GM23248 (cell line): Measurements from ENCODE around the gene MITF. TPM values are rescaled to one million over a fixed set of nuclear protein-coding genes. Genes with fewer than 3 reads are reported as not detected.

ENCODE experiments used
- DNase-seq: peaks from one replicate; pipeline ENCODE4 v3.0.0-alpha.2; 2015
- H2AFZ ChIP-seq: fragments of 200-600 bp; sonication (generic); 2 replicates; pipeline ENCODE4 v1.6.1; 2016; ENCODE audit warnings: antibody characterized with exemption
- H3F3A ChIP-seq: fragments of 200-600 bp; sonication (generic); 2 replicates; pipeline ENCODE4 v1.6.1; 2016; ENCODE audit warnings: mild to moderate bottlenecking, antibody characterized with exemption, mixed run types; ENCODE audit not compliant: insufficient read depth
- H3K27ac ChIP-seq: fragments of 200-600 bp; sonication (generic); 2 replicates; pipeline ENCODE4 v1.5.1; 2016; ENCODE audit warnings: mild to moderate bottlenecking
- H3K27me3 ChIP-seq: fragments of 200-600 bp; sonication (generic); replicated peaks from 2 replicates; pipeline ENCODE4 v1.6.1; 2016; ENCODE audit warnings: mild to moderate bottlenecking; ENCODE audit not compliant: insufficient read depth
- H3K36me3 ChIP-seq: fragments of 200-600 bp; sonication (generic); 2 replicates; pipeline ENCODE4 v1.6.1; 2016; ENCODE audit warnings: low read depth, mild to moderate bottlenecking
- H3K4me1 ChIP-seq: fragments of 200-600 bp; sonication (generic); 2 replicates; pipeline ENCODE4 v1.6.1; 2016; ENCODE audit warnings: mild to moderate bottlenecking; ENCODE audit not compliant: insufficient read depth
- H3K4me2 ChIP-seq: fragments of 200-600 bp; sonication (generic); one replicate; pipeline ENCODE4 v1.6.1; 2016; ENCODE audit warnings: mild to moderate bottlenecking; ENCODE audit not compliant: unreplicated experiment
- H3K4me3 ChIP-seq: fragments of 200-600 bp; sonication (generic); 2 replicates; pipeline ENCODE4 v1.5.1; 2016; ENCODE audit warnings: mild to moderate bottlenecking
- H3K79me2 ChIP-seq: fragments of 200-600 bp; sonication (generic); 2 replicates; pipeline ENCODE4 v1.6.1; 2016; ENCODE audit warnings: mild to moderate bottlenecking; ENCODE audit not compliant: insufficient read depth
- H3K9ac ChIP-seq: fragments of 200-600 bp; sonication (generic); 2 replicates; pipeline ENCODE4 v1.6.1; 2016; ENCODE audit warnings: mild to moderate bottlenecking
- H3K9me2 ChIP-seq: fragments of 200-600 bp; sonication (generic); 2 replicates; pipeline ENCODE4 v1.6.1; 2016; ENCODE audit warnings: mixed run types, mild to moderate bottlenecking, moderate library complexity; ENCODE audit not compliant: insufficient read depth
- H3K9me3 ChIP-seq: fragments of 200-600 bp; sonication (generic); one replicate; pipeline ENCODE4 v1.6.1; 2017; ENCODE audit warnings: low read depth
- H4K20me1 ChIP-seq: fragments of 200-600 bp; sonication (generic); 2 replicates; pipeline ENCODE4 v1.6.0; 2016; ENCODE audit not compliant: insufficient read depth
- EZH2 ChIP-seq: fragments of 200-600 bp; sonication (generic); IDR thresholded peaks from 2 replicates; pipeline ENCODE4 v1.6.1; 2018; ENCODE audit warnings: antibody characterized with exemption, mild to moderate bottlenecking; ENCODE audit not compliant: insufficient read depth, poor library complexity, severe bottlenecking
- EZH2phosphoT487 ChIP-seq: fragments of 200-600 bp; sonication (generic); IDR thresholded peaks from 2 replicates; pipeline ENCODE4 v1.6.1; 2018; ENCODE audit warnings: antibody characterized with exemption, moderate library complexity, mild to moderate bottlenecking, low read depth; ENCODE audit not compliant: insufficient read depth
- WGBS, 2 experiments: methylation state at CpG; one replicate each; pipeline ENCODE4 v1.1.6; 2015 to 2017; ENCODE audit warnings: low lambda C conversion rate in 2 of 2, low coverage in 1 of 2; ENCODE audit errors: missing lambda C conversion rate in 2 of 2; 5-methylcytosine and 5-hydroxymethylcytosine counted together
- in situ Hi-C: fragments of 300-500 bp; cut with MboI; formaldehyde crosslinking; loops from 2 replicates; pipeline ENCODE4 v1.15.0; 2020
- polyA plus RNA-seq: library from polyadenylated mRNA; unstranded; fragments of >200 nt; fragmentation: Nextera tagmentation; extraction: Ambion mirVana; gene quantifications from 2 replicates; pipeline ENCODE4 v1.2.1, GENCODE V29; 2016
- total RNA-seq: library from RNA; depleted of rRNA; stranded (reverse); fragments of >200 nt; shearing (Covaris generic); gene quantifications from 2 replicates; pipeline ENCODE4 v1.2.3, GENCODE V29; 2014

Gene MITF
- total and polyA plus RNA-seq, 2 experiments from 2014 or later, result 0.86 to 2.0 TPM

DNA sequence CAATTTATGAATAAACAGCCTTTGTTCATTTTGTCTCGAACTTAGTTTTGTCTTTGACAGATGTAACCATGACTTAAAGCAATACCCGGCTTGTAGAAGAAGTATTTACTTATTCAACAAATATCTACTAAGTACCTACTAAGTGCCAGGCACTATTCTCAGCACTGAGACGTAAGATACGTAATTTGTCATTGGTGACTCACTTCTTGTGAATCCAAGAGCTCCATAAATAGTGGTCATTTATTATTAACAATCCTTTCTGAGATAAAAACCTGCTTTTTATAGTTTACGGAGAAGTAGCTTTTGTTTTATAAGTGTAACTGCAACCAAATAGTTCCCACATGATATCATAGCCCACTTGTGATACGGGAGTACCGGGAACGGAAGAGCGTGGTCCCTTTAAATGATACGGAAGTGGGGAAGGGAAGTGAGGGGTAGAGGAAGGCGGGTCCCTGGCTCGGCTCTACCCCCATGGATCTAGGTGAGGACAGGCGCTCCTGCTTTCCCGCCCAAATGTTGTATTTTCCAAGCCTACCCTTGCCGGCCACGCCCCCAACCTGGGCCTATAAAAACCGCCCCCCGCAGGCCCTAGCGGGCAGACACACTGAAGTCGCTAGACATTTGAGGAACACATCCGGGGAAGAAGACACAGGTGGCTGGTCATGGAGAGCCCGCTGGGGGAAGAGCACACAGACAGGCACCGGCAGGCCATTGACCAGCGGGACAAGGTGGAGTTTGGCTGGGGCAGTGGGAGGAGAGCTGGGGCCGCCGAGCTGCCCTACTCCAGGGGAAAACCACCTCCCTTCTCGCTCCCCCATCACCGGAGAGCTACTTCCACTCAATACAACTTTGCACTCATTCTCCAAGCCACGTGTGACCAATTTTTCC is 260.1 kb downstream of the MITF start, which contains the start of gene SAMMSON:
Gene SAMMSON (plus strand): TSS at position 594 of the 888 bp plus-strand sequence.
- Histone ChIP-seq H3K4me2 (peak within 1 kb of the TSS; percentile 22), H3K4me3 (peak within 1 kb of the TSS; percentile 4; the same call in 1 of the 2 replicates)

DNA sequence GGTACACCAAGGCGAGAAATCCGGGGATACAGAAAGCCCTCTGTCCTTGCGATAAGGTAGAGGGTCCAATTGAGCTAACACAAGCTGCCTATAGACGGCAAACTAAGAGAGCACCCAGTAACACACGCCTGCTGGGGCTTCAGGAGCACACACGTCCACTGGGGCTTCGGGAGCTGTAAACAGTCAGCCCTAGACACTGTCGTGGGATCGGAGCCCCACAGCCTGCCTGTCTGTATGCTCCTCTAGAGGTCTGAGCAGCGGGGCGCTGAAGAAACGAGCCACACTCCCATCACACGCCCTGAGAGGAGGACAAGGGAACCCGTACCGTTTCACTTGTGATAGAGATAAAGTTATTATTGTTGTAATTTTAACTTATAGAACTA is 260.8 kb downstream of the MITF start:
- in situ Hi-C loops, result no loop called here
- Histone ChIP-seq H3K36me3 (no peaks in the 10 kb centered on the region), H3K27me3 (no peaks in the 10 kb centered on the region), H3K27ac (no peak overlapping the region), H3K9me3 (no peaks in the 10 kb centered on the region), H3K9ac (no peak overlapping the region), H4K20me1 (no peaks in the 10 kb centered on the region), H3K4me2 (no peak overlapping the region), H3K4me1 (no peaks in the 10 kb centered on the region), H3F3A (no peaks in the 10 kb centered on the region), H3K79me2 (no peaks in the 10 kb centered on the region), H2AFZ (no peak overlapping the region), H3K4me3 (no peak overlapping the region), H3K9me2 (no peaks in the 10 kb centered on the region)
- DNase-seq, result no peak
- TF ChIP-seq EZH2 (no peak), EZH2phosphoT487 (no peak)
- 78 to 80% methylated on average over 15 of the region's 15 CpGs for WGBS, 2 experiments

More for the DNA sequence above, 260.1 kb downstream of the MITF start, which contains the start of gene SAMMSON:
- H2AFZ ChIP-seq, result peak within 1 kb of the TSS; percentile 39
- H3K9me2 ChIP-seq, result no peaks in the 10 kb centered on the region
- H4K20me1 ChIP-seq, result no peaks in the 10 kb centered on the region
- no peak within 1 kb of the TSS for H3K27ac ChIP-seq
- no peaks in the 10 kb centered on the region for H3F3A ChIP-seq
- WGBS, 2 experiments, result 56 to 61% methylated on average over 25 to 29 of the region's 29 CpGs
- no peak within 1 kb of the TSS for H3K9ac ChIP-seq
- H3K36me3 ChIP-seq, result no peaks in the 10 kb centered on the region
- in situ Hi-C loops, result no loop called here
- H3K4me1 ChIP-seq, result no peaks in the 10 kb centered on the region
- TF ChIP-seq EZH2, result no peak
- TF ChIP-seq EZH2phosphoT487, result no peak
- H3K27me3 ChIP-seq, result no peaks in the 10 kb centered on the region
- DNase-seq, result peak; percentile 14
- H3K79me2 ChIP-seq, result no peaks in the 10 kb centered on the region
- no peaks in the 10 kb centered on the region for H3K9me3 ChIP-seq

DNA sequence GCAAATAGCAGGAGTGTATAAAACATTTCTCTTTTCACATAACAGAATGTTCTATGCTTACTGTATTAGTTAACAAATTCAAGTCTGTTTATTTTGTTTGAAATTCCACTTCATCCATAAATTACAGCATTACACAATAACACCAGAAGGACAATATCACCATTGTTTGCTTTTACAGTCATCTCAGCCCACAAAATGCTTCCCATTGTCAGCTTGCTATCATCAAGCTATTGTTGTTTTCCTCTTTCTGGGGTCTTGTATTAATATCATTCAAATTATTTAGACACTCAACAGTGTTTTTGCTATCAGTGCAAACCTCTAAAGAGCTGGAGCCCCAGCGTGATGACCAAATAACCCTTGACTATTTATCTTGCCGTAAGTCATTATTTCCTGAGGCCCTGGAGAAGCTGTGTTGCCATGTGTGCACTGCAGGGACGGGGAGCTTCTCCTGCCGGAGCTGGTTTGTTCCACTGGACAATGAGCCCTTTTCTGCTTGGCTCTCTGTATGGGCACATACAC is 261.4 kb downstream of the MITF start:
- no peak overlapping the region for H3K4me2 ChIP-seq
- no peaks in the 10 kb centered on the region for H3K36me3 ChIP-seq
- H2AFZ ChIP-seq, result no peak overlapping the region
- H3K79me2 ChIP-seq, result no peaks in the 10 kb centered on the region
- in situ Hi-C loops, result no loop called here
- no peaks in the 10 kb centered on the region for H3K9me3 ChIP-seq
- 64 to 71% methylated on average over 4 of the region's 4 CpGs for WGBS, 2 experiments
- no peaks in the 10 kb centered on the region for H3K9me2 ChIP-seq
- TF ChIP-seq EZH2, result no peak
- TF ChIP-seq EZH2phosphoT487, result no peak
- no peak overlapping the region for H3K4me3 ChIP-seq
- DNase-seq, result no peak
- H3K27me3 ChIP-seq, result no peaks in the 10 kb centered on the region
- H3K27ac ChIP-seq, result no peak overlapping the region
- H3K9ac ChIP-seq, result no peak overlapping the region
- no peaks in the 10 kb centered on the region for H4K20me1 ChIP-seq
- no peaks in the 10 kb centered on the region for H3K4me1 ChIP-seq
- H3F3A ChIP-seq, result no peaks in the 10 kb centered on the region

DNA sequence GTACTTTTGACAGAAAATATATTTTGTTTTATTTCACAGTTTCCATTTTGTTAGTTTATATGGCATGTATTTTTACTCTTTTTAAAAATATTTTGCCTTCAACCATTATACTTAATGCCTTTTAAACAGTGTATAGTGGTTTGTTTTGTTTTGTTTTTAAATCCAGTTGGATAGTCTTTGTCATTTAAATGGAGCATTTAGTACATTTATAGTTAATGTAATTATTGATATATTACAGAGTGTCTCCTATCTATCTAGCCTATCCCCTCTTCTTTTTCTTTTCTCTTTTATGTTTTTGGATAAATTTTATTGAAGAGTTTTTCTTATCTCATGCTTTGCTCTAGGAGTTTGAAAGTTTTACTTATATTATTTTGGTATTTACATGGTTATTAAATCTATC is 263.9 kb downstream of the MITF start:
- H2AFZ ChIP-seq, result no peak overlapping the region
- H3K9me3 ChIP-seq, result no peaks in the 10 kb centered on the region
- no peaks in the 10 kb centered on the region for H3K4me1 ChIP-seq
- no peaks in the 10 kb centered on the region for H3K79me2 ChIP-seq
- no peak for DNase-seq
- H3K9ac ChIP-seq, result no peak overlapping the region
- H3F3A ChIP-seq, result no peaks in the 10 kb centered on the region
- no peaks in the 10 kb centered on the region for H4K20me1 ChIP-seq
- no peak overlapping the region for H3K27ac ChIP-seq
- in situ Hi-C loops, result no loop called here
- no peaks in the 10 kb centered on the region for H3K27me3 ChIP-seq
- H3K9me2 ChIP-seq, result no peaks in the 10 kb centered on the region
- TF ChIP-seq EZH2 (no peak), EZH2phosphoT487 (no peak)
- H3K4me3 ChIP-seq, result no peak overlapping the region
- no peaks in the 10 kb centered on the region for H3K36me3 ChIP-seq
- no peak overlapping the region for H3K4me2 ChIP-seq
